Inferior parietal cortex (tissue), 1 donor: Measurements from ENCODE around the gene UBA7.
"Not testable (repeated sequence)": the region's sequence is repeated elsewhere in the genome, so short reads cannot be mapped to it uniquely, and the experiment has no call there.

Experiments used
- DNase-seq: peaks from one replicate; pipeline ENCODE4 v3.0.0-alpha.2; 2016; ENCODE audit errors: extremely low spot score

Gene UBA7

GRCh38 chr3:49782277-49782676, 31.5 kb downstream of the UBA7 start:
- not testable (repeated sequence) for DNase-seq

GRCh38 chr3:49781415-49782199, 32.1 kb downstream of the UBA7 start:
- no peak for DNase-seq

DNA sequence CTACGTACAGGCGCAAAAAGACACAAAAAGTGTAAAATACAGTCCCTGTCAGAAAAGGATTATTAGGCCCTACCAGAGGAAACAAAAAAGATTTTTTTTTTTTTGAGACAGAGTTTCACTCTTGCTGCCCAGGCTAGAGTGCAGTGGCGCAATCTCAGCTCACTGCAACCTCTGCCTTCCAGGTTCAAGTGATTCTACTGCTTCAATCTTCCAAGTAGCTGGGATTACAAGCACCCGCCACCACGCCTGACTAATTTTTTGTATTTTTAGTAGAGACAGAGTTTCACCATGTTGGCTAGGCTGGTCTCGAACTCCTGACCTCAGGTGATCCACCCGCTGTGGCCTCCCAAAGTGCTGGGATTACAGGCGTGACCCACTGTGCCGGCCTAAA, 32.8 kb downstream of the UBA7 start:
- not testable (repeated sequence) for DNase-seq

DNA sequence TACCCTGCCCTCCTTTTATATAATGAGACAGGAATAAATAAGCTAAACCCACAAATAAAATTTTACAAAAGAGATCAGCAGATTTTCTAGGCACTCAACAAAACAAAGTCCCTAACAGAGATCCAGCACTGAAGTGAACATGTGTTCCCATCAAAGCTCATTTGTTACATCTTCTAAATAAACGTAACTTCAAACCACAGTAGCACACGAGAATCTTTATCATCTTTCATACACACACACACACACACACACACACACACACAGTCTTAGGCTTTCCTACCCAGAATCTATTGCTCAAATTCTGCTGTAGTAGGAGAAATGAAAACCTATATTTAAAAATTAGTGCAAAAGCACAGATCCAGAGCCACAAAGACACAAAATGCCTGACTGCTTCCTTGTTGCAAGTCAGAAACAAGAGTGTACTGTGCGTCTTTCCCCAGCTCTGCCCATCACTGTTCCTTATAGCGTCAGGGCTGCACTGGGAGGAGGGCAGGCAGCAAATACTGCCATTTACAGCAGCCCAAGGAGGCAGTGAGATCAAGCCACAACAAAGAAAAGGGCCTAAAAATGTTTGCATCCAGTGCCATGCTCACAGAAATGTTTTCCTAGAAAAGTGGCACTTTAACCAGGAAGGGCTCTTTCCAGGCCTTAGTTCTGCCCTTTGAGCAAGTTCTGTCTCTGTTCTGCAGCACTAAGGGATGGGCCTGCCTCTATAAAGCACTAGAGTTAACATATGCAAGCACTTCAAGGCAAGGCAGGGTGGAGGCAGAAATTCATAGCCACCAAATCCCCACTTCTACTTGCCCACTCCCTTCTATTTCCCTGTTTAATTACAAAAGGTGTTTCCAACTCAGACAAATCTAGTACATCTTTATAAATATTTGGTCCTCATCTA, 33.4 kb downstream of the UBA7 start:
- no peak for DNase-seq

- no peak for DNase-seq
Observed at GRCh38 chr3:49779358-49780079, 34.2 kb downstream of the UBA7 start.

GRCh38 chr3:49776101-49776500, 37.7 kb downstream of the UBA7 start:
- DNase-seq: not testable (repeated sequence)

GRCh38 chr3:49775538-49775937, 38.2 kb downstream of the UBA7 start:
- peak; percentile 58 for DNase-seq

- no peak for DNase-seq
Observed at GRCh38 chr3:49772703-49773102, 41.0 kb downstream of the UBA7 start.

GRCh38 chr3:49771340-49771938, 42.3 kb downstream of the UBA7 start:
- no peak for DNase-seq

DNA sequence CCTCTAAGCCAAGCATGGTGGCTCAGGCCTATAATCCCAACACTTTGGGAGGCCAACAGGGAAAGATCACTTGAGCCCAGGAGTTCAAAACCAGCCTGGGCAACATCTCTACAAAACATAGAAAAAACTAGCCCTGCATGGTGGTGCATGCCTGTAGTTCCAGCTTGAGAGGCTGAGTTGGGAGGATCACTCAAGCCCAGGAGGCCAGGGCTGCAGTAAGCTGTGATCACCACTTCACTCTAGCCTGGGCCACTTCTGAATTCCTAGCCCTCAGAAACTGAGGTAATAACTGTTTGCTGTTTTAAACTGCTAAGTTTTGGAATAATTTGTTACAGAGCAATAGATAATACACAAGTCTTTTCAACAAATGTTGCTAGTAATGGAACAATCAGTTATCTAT, 43.8 kb downstream of the UBA7 start:
- no peak for DNase-seq

GRCh38 chr3:49769286-49769915, 44.4 kb downstream of the UBA7 start:
- DNase-seq: no peak

- no peak for DNase-seq
Observed at GRCh38 chr3:49763981-49764380, 49.8 kb downstream of the UBA7 start.

- no peak for DNase-seq
Observed at GRCh38 chr3:49761661-49762060, 52.1 kb downstream of the UBA7 start.

DNA sequence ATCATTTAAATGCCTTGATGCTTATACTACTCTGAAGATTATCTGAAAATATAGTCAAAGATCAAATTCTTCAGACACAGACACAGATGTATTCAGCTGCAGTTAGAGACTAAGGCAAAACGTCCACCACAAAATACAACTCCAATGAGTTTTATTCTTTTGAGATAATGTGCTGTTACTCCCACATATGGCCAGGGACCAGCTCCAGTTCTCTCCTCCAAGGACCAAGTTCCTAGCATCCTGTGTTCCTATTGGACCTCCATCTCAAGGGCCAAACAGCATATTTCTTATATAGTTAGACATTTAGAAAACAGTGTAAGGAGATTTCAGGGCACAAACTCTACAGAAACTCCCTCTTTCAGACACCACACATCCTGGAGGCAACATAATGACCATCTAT, 54.5 kb downstream of the UBA7 start:
- DNase-seq: no peak

- no peak for DNase-seq
Observed at GRCh38 chr3:49757197-49757596, 56.6 kb downstream of the UBA7 start.

DNA sequence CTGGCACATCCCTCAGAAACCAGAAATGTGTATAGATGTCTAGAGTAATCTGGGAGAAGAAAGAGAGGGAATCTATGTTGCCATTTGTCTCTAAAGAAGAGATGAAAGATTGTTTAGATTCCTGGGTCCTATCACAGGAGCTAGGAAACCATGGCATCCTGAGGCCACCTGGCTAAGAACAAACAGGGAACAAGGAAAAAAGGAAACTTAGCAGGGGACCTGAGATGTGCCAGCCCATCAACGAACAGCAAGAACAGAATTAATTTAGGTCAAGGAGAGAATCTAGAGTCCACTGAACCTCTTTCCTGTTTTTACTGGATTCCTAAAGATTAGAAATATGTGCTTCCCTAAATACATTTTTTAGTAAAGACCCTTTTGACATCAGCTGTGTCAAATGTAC, 57.7 kb downstream of the UBA7 start:
- no peak for DNase-seq
